ENCODE measurements around the gene TNFRSF6B.
A peak's percentile ranks its signal among the peaks of the same experiment; 100 is the strongest.
"Not testable (repeated sequence)": the region's sequence is repeated elsewhere in the genome, so short reads cannot be mapped to it uniquely, and the experiment has no call there.

The TNFRSF6B gene

GRCh38 chr20:63696628-63697356 is at the start of gene TNFRSF6B:
Gene TNFRSF6B (plus strand): TSS chr20:63696652. CDS start chr20:63696768, 116 bp downstream.
- Mint-ChIP-seq H3K4me1 (peaks cover 23% of the 10 kb centered on the region), H3K36me3 (ENCODE audit: insufficient read depth) (peaks cover 30% of the 10 kb centered on the region), H3K9me3 (no peaks in the 10 kb centered on the region), H3K27ac (ENCODE audit: low read depth) (peak within 1 kb of the TSS; percentile 51), H3K27me3 (no peaks in the 10 kb centered on the region), H3K4me3 (peak within 1 kb of the TSS; percentile 58)
- ATAC-seq (replicated peaks; ENCODE audit: extremely low read depth, poor library complexity, severe bottlenecking) (peak; percentile 21), DNase-seq (ENCODE audit: low spot score in 2 of 2) (no peak)

GRCh38 chr20:63648190-63648589 is 48.3 kb upstream of the TNFRSF6B start:
- DNase-seq (ENCODE audit: low spot score in 2 of 2) (no peak), ATAC-seq (replicated peaks; ENCODE audit: extremely low read depth, poor library complexity, severe bottlenecking) (no peak)
- peaks cover 12% of the 10 kb centered on the region for H3K36me3 Mint-ChIP-seq (ENCODE audit: insufficient read depth)
- H3K4me3 Mint-ChIP-seq, result no peak overlapping the region
- no peaks in the 10 kb centered on the region for H3K9me3 Mint-ChIP-seq
- no peak overlapping the region for H3K27ac Mint-ChIP-seq (ENCODE audit: low read depth)
- peaks cover 15% of the 10 kb centered on the region for H3K4me1 Mint-ChIP-seq
- H3K27me3 Mint-ChIP-seq, result no peaks in the 10 kb centered on the region

- no peak for DNase-seq (ENCODE audit: low spot score in 2 of 2)
- H3K27me3 Mint-ChIP-seq, result no peaks in the 10 kb centered on the region
- H3K36me3 Mint-ChIP-seq (ENCODE audit: insufficient read depth), result peaks cover 9% of the 10 kb centered on the region
- no peaks in the 10 kb centered on the region for H3K9me3 Mint-ChIP-seq
- no peak overlapping the region for H3K27ac Mint-ChIP-seq (ENCODE audit: low read depth)
- H3K4me1 Mint-ChIP-seq, result peaks cover 15% of the 10 kb centered on the region
- H3K4me3 Mint-ChIP-seq, result no peak overlapping the region
- ATAC-seq (replicated peaks; ENCODE audit: extremely low read depth, poor library complexity, severe bottlenecking), result no peak
Observed at GRCh38 chr20:63648895-63649589, 47.4 kb upstream of the TNFRSF6B start.

GRCh38 chr20:63650486-63650885 is 46.0 kb upstream of the TNFRSF6B start:
- not testable (repeated sequence) for H3K4me3 Mint-ChIP-seq; DNase-seq (ENCODE audit: low spot score in 2 of 2); H3K27me3 Mint-ChIP-seq; ATAC-seq (replicated peaks; ENCODE audit: extremely low read depth, poor library complexity, severe bottlenecking); H3K9me3 Mint-ChIP-seq
- peak overlapping the region; percentile 89 for H3K27ac Mint-ChIP-seq (ENCODE audit: low read depth)
- peaks cover 25% of the 10 kb centered on the region for H3K4me1 Mint-ChIP-seq
- H3K36me3 Mint-ChIP-seq (ENCODE audit: insufficient read depth), result peaks cover 10% of the 10 kb centered on the region

GRCh38 chr20:63651942-63652191 is 44.6 kb upstream of the TNFRSF6B start:
- peaks cover 6% of the 10 kb centered on the region for H3K36me3 Mint-ChIP-seq (ENCODE audit: insufficient read depth)
- H3K4me1 Mint-ChIP-seq, result peaks cover 25% of the 10 kb centered on the region
- H3K27me3 Mint-ChIP-seq, result no peaks in the 10 kb centered on the region
- peak overlapping the region; percentile 86 for H3K4me3 Mint-ChIP-seq
- no peaks in the 10 kb centered on the region for H3K9me3 Mint-ChIP-seq
- peak overlapping the region; percentile 89 for H3K27ac Mint-ChIP-seq (ENCODE audit: low read depth)
- ATAC-seq (replicated peaks; ENCODE audit: extremely low read depth, poor library complexity, severe bottlenecking), result peak; percentile 21
- DNase-seq (ENCODE audit: low spot score in 2 of 2), result no peak

GRCh38 chr20:63652192-63652980 is 44.1 kb upstream of the TNFRSF6B start:
- ATAC-seq (replicated peaks; ENCODE audit: extremely low read depth, poor library complexity, severe bottlenecking) (peak; percentile 54), DNase-seq (ENCODE audit: low spot score in 2 of 2) (no peak)
- Mint-ChIP-seq H3K27me3 (no peaks in the 10 kb centered on the region), H3K9me3 (no peaks in the 10 kb centered on the region), H3K4me1 (peaks cover 25% of the 10 kb centered on the region), H3K36me3 (ENCODE audit: insufficient read depth) (peaks cover 6% of the 10 kb centered on the region), H3K4me3 (peak overlapping the region; percentile 86), H3K27ac (ENCODE audit: low read depth) (no peak overlapping the region)

GRCh38 chr20:63653041-63653973 is 43.1 kb upstream of the TNFRSF6B start, which contains the start of gene STMN3:
Gene STMN3 (minus strand): TSS chr20:63653424. CDS start chr20:63653345, 79 bp downstream.
- peaks cover 12% of the 10 kb centered on the region for H3K36me3 Mint-ChIP-seq (ENCODE audit: insufficient read depth)
- ATAC-seq (replicated peaks; ENCODE audit: extremely low read depth, poor library complexity, severe bottlenecking), result peak; percentile 37
- DNase-seq (ENCODE audit: low spot score in 2 of 2), result peak in 1 of 2 donors; percentile 43
- peaks cover 26% of the 10 kb centered on the region for H3K4me1 Mint-ChIP-seq
- peak within 1 kb of the TSS; percentile 86 for H3K4me3 Mint-ChIP-seq
- H3K27me3 Mint-ChIP-seq, result no peaks in the 10 kb centered on the region
- no peaks in the 10 kb centered on the region for H3K9me3 Mint-ChIP-seq
- peak within 1 kb of the TSS; percentile 46 for H3K27ac Mint-ChIP-seq (ENCODE audit: low read depth)

- Mint-ChIP-seq H3K4me1 (peaks cover 34% of the 10 kb centered on the region), H3K36me3 (ENCODE audit: insufficient read depth) (peaks cover 15% of the 10 kb centered on the region), H3K27me3 (no peaks in the 10 kb centered on the region), H3K4me3 (peak overlapping the region; percentile 75), H3K9me3 (no peaks in the 10 kb centered on the region), H3K27ac (ENCODE audit: low read depth) (peak overlapping the region; percentile 46)
- DNase-seq (ENCODE audit: low spot score in 2 of 2), result no peak
- no peak for ATAC-seq (replicated peaks; ENCODE audit: extremely low read depth, poor library complexity, severe bottlenecking)
Observed at GRCh38 chr20:63653974-63654668, 42.3 kb upstream of the TNFRSF6B start.

- Mint-ChIP-seq H3K27me3 (no peaks in the 10 kb centered on the region), H3K9me3 (no peaks in the 10 kb centered on the region), H3K4me1 (peaks cover 42% of the 10 kb centered on the region), H3K36me3 (ENCODE audit: insufficient read depth) (peaks cover 15% of the 10 kb centered on the region), H3K27ac (ENCODE audit: low read depth) (no peak overlapping the region), H3K4me3 (no peak overlapping the region)
- ATAC-seq (replicated peaks; ENCODE audit: extremely low read depth, poor library complexity, severe bottlenecking), result no peak
- DNase-seq (ENCODE audit: low spot score in 2 of 2), result no peak
Observed at GRCh38 chr20:63655249-63655648, 41.2 kb upstream of the TNFRSF6B start.

GRCh38 chr20:63656451-63656850 is 40.0 kb upstream of the TNFRSF6B start:
- DNase-seq (ENCODE audit: low spot score in 2 of 2), result no peak

GRCh38 chr20:63657260-63657936 is 39.1 kb upstream of the TNFRSF6B start:
- Mint-ChIP-seq H3K27ac (ENCODE audit: low read depth) (peak overlapping the region; percentile 94), H3K9me3 (no peaks in the 10 kb centered on the region), H3K27me3 (no peaks in the 10 kb centered on the region), H3K4me1 (peaks cover 35% of the 10 kb centered on the region), H3K4me3 (peak overlapping the region; percentile 87), H3K36me3 (ENCODE audit: insufficient read depth) (peaks cover 16% of the 10 kb centered on the region)
- no peak for DNase-seq (ENCODE audit: low spot score in 2 of 2)
- no peak for ATAC-seq (replicated peaks; ENCODE audit: extremely low read depth, poor library complexity, severe bottlenecking)

More at GRCh38 chr20:63656451-63656850, 40.0 kb upstream of the TNFRSF6B start:
- H3K4me1 Mint-ChIP-seq, result peaks cover 36% of the 10 kb centered on the region
- ATAC-seq (replicated peaks; ENCODE audit: extremely low read depth, poor library complexity, severe bottlenecking), result no peak
- no peaks in the 10 kb centered on the region for H3K27me3 Mint-ChIP-seq
- peaks cover 15% of the 10 kb centered on the region for H3K36me3 Mint-ChIP-seq (ENCODE audit: insufficient read depth)
- H3K27ac Mint-ChIP-seq (ENCODE audit: low read depth), result peak overlapping the region; percentile 25
- no peaks in the 10 kb centered on the region for H3K9me3 Mint-ChIP-seq
- no peak overlapping the region for H3K4me3 Mint-ChIP-seq

Data from central memory CD8-positive, alpha-beta T cell (primary cell).